Anterior cingulate cortex (tissue), 58 donors: ENCODE measurements around the gene BAIAP2.
A peak's percentile ranks its signal among the peaks of the same experiment; 100 is the strongest.

ENCODE experiments used
- DNase-seq, 58 donors: peaks; one replicate each; lab custom pipeline; 2025; lab: John Stamatoyannopoulos, UW

The BAIAP2 gene

DNA sequence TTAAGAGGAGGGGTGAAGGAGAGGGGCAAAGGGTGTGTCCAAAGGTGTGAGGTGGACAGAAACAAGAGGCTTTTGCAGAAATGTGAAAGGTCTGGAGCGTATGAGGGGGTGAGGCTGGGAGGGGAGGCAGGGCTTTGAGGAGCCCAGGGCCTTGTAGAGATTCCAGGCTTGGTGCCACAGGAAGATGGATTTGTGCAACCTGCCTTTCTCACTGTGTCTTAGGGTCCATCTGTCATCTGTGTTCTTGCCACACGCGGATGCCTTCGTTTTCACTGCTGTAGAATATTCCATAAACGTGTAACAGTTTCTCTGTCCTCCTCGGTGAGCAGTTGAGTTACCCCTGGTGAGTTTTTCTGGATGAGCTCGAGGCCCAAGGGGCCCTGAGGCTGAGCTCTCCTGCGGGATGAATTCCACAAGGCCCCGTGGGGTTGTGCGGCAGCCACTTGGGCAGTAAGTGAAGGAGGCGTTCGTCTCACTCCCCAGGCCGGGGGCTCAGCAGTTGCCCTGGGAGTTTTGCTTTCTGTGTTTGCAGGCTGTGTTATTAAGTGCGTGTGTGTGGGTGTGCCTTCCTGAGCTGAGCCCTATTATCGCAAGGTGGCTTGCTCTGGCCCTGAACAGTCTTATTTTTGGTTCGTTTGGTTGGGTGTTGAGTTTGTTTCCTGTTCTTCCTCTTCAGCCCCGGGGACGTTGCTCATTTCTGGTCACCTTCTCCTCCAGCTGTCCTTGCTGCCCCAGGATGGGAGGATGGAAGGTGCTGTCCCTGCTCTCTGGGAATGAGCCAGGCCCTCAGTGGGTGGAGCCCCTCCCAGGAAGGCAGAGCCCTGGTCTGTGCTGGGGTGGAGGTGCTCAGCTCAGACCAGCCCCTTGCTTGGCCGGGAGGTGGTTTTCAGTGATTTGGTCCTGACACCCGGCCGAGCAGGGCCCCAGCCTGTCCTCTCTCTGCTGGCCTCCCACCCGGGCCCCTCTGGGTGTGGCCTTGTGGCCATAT lies 28.4 kb downstream of the BAIAP2 start:
- no peak for DNase-seq

- DNase-seq = peak in 29 of 58 donors; percentile 20 to 76 (median 45)
These were observed 29.9 kb downstream of the BAIAP2 start for GRCh38 chr17:81064678-81065475.

DNA sequence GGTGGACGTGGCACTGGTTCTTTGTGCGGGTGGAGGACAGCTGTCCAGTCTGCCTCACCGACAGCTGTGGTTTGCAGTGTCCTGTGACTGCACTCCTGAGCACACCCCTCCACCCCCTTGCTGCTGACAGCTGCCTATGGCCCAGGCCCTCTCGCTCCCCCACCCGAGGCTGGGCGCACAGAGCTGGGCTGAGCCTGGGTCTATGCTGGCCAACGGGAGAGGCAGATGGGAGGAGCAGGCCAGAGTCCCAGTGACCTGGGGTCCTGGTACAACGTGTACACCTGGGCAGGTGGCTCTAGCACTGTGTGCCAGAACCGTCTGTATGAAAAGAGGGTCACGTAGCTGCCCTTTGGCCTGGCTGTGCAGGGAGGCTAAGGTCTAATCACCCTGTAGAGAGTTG lies 30.5 kb downstream of the BAIAP2 start:
- no peak for DNase-seq

DNA sequence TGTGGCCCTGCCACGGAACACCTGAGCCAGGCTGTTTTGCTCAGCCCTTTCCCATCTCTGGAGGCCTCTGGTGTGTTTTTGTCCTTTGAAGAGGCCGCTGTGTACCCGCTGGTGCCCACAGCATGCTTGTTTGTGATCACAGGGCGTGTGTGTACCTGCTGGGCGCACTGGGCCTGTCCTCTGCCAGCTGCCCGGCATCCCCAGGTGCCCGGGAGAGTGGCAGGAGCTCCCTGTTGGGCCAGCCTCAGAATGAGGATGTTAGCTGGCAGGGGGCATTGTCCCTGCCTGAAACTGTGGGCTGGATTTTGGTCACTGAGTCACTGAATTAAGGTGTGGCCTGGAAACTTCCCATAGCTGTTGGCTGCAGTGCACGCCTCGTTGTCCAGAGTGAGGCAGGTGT lies 31.1 kb downstream of the BAIAP2 start:
- DNase-seq = no peak

DNA sequence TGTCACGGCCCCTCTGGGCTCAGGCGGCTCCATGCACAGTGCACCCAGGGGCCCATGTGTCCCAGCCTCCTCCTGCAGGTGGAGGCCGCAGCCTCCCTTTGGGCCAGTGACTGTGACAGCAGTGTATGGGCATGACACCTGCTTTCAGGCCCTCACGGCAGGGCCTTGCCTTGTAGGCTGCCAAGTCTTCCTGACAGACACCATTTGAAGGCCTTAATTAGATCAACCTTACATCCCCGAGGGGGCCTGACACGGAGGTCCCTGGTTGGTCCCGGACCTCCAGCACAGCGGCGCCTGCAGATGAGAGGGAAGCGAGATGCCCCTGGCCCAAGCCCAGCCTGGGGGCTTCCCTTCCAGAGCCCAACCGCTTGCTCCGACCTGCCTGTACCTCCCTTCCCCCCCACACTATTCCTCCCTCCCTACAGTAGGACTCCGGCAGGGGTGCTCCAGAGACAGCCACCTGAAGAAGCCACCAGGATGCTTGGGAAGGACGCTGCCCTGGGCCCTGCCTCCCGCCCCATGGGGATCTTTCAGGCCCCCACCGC lies 31.9 kb downstream of the BAIAP2 start:
- DNase-seq = no peak

DNA sequence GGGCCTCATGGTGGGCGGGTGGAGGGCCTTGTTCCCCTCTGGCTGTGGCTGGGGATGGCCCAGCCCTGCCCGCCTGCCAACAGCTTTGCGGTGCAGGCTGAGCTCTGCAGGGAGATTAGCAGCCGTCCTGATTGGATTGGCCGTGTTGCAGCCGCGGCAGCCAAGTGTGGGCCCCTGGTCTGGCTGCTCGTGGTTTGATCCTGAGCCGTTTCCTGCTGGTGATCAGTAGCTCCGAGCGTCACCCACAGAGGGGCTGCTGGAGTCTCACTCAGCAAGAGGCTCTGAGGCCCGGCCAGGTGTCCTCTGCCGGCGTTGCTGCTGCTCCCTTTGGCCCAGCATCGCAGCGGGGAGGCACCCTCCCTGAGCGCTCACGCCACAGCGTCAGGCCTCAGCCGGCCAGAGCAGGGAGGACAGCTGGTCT lies 32.5 kb downstream of the BAIAP2 start:
- DNase-seq = no peak

GRCh38 chr17:81068411-81069134 lies 33.6 kb downstream of the BAIAP2 start:
- DNase-seq = no peak

DNA sequence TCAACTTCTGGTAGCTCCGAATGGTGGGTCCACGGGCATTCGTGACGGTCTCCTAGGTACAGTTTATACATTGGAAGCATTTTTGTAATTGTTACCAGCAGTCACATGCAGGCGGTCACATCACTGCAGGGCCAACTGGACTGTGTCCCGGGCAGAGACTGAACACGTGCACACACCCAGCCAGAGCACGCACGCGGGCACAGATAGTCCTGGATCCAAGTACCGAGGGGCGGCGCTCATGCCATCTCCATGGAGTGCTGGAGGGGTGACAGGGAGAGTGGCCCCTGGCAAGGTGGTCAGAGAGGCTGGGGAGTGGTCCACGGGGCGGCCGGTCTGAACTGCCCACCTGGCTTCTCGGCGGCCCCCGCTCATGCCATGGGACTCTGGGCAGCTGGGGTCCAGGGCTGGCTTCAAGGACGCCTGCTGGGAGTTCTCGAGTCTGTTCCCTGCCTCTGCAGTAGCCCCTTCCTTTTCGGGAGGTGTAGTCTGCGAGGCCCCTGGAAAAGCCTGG lies 34.2 kb downstream of the BAIAP2 start:
- DNase-seq = no peak

DNA sequence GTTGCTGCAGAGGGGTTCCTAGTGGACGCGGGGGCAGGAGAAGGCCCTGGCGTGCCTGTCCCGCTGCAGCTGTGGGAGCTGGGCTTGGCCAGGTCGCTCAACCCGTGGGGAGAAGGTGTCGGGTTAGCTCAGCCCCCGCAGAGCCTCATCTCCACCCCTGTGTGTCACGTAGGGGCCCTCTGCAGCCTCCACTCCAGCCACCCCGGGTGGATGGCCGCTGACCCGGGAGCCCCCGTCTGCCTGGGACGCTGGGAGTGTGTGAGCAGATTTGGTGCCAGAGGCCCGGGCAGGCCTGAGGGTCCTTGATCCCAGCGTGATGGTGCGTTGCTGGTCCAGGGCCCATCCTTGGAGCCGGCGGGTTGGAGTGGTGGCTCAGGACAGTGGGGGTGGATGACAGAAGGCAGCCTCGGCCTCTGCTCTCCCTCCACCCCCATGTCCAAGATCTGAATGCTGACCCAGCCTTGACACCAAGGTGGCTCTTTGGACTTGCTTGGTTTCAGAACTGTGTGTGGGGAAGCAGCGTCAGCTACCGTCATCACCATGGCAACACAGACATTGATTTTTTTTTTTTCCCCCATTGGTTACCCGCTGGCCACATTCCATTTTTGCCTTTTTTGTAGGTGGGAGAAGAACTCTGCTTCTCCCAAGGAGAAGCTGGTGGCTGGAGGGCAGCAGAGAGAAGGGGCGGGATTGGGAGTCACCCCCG lies 35.7 kb downstream of the BAIAP2 start:
- no peak for DNase-seq

DNA sequence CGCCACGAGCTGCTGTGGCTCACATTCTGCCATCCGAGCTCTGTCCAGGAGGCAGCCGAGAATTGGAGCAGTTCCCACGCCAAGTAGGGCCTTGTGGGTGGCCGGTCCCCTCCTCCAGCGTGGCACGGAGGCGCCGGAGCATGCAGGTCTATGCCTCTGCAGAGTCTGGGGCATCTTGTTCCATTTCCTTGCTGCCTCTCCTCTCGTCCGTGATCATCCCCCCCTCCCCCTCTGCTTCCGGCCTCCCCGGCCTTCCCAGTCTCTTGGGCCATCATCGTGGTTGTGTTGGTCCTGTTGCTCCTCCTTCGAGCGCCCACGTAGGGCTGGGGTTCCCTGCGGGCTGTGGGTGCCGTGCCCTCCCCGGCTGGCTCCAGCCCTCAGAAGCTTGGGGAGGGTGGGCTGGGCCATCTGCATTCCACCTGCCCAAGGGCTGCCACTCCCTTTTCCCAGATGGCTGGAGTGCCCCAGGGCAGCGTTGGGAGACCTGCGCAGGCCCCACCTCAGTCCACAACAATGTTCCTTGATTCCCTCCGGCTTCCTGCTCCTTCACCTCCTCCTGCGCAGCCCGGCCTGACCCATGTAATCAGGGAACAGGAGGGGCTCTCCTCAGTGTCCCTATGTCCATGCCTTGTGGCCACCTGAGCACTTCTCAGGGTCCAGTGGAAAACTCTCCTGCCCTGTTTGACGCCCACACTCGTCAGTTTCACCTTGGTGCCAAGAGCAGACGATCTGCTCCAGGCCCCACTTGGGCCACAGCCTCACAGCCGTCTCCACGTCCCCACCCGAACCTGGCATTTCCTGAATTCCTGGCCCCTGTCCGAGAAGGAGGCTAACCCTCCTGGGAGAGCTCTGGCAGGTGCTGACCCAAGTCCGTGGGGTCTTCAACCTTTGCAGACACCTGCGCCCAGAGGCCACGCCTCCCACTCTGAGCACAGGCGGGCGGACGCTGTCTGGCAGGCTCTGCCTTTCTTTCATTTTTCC lies 37.1 kb downstream of the BAIAP2 start:
- DNase-seq = no peak

- no peak for DNase-seq
These were observed 39.3 kb downstream of the BAIAP2 start for GRCh38 chr17:81073967-81074839.

DNA sequence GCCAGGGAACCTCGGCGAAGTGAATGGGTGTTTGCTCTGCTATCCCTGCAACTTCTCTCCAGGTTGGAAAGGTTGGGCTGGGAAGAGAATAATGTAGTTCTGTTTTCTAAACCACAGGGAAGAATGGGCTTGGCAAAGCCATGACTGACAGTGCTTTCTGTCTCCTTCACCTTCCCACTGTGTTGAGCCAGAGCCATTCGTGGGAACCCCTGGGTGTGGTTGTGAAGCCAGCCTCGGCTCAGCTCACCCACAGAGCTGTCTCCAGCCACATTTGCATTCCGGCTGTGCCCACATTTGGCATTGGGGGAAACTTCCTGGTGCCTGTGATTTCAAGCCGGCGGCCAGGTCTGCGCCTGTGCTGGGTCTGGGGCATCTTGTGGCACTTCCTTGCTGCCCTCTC lies 39.9 kb downstream of the BAIAP2 start:
- peak in 17 of 58 donors; percentile 12 to 72 (median 46) for DNase-seq

- no peak for DNase-seq
These were observed 40.4 kb downstream of the BAIAP2 start for GRCh38 chr17:81075307-81075706.

DNA sequence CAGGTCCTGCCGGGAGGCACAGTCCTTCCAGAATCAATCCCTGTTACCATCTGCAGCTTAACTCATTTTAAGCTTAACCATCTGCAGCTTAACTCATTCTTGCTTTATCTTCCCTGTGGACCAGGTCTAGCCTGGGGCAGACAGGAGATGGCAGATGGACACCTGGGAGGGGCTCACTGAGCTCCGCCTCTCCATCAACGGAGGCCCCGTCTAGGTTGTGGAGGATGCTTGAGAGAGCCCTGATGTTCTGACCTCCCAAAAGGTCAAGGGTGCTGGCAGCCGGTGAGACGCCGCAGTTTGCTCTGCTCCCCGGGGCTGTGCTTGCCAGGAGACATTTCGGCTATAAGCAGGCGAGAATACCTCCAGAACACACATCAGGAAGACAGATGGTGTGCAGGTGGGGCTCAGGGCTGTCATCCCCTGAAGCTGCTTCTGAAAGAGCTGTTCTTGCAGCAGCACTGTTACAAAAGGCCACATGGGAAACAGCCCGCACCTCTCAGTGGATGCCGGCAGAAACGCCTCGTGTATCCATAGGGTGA lies 41.3 kb downstream of the BAIAP2 start:
- DNase-seq = peak in 7 of 58 donors; percentile 18 to 72 (median 29)

DNA sequence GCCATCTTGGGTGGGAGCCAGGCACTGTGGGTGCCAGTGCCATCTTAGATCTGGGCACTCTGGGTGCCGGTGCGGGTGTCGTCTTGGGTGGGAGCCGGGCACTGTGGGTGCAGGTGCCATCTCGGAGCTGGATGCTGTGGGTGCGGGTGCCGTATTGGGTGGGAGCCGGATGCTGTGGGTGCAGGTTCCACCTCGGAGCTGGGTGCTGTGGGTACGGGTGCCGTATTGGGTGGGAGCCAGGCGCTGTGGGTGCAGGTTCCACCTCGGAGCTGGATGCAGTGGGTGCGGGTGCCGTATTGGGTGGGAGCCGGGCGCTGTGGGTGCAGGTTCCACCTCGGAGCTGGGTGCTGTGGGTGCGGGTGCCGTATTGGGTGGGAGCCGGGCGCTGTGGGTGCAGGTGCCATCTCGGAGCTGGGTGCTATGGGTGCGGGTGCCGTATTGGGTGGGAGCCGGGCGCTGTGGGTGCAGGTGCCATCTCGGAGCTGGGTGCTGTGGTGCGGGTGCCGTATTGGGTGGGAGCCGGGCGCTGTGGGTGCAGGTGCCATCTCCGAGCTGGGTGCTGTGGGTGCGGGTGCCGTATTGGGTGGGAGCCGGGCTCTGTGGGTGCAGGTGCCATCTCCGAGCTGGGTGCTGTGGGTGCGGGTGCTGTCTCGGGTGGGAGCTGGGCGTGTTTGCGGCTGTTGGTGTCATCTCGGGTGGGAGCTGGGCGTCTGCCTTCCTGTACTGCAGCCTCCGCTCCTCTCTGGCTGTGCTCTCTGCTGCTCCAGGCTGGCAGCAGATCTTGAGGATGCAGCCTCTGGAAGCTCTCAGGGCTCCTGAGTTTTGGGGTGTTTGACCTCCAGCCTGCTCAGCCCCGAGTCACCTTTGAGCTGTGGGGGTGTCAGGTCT lies 43.3 kb downstream of the BAIAP2 start:
- peak in 14 of 58 donors; percentile 15 to 62 (median 42) for DNase-seq

DNA sequence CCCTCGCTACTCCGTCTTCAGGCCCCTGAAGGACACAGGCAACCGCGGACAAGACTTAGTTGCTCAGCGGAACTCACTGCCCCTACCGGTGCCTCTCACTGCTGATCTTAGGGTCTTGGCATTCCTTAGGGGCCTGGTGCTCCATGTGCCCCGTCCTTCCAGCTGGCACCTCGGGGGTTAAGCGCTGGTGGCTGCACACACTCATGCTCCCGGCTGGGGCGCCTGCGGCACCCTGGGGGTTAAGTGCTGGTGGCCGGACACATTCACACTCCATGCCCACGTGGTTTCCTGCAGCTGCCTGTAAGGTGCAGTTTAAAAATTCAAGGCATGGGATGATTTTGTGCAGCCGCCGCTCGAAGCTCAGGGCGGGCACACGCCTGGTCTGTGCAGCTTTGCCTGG lies 45.1 kb downstream of the BAIAP2 start:
- no peak for DNase-seq
